ENCODE results near the gene PIK3C2B.

Gene PIK3C2B

DNA sequence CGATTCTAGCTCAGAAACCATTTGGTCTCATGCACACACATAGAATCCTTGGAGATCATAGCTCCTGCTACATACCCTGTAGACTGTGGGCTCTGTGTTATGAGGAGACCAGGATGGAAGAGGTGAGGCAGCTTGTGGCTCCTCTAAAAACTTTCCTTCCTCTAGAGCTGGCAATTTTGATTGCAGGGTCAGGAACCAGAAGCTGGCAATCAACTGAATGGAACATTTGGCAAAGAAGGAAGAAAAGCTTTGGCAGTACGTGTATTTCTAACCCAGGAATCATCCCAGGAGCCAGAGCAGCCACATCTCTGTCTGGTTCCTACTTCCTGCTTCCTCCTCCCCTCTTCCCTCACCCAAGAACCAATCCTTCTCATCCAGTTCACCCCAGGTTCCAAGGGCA lies 15.7 kb downstream of the PIK3C2B start:
- no peak for DNase-seq

DNA sequence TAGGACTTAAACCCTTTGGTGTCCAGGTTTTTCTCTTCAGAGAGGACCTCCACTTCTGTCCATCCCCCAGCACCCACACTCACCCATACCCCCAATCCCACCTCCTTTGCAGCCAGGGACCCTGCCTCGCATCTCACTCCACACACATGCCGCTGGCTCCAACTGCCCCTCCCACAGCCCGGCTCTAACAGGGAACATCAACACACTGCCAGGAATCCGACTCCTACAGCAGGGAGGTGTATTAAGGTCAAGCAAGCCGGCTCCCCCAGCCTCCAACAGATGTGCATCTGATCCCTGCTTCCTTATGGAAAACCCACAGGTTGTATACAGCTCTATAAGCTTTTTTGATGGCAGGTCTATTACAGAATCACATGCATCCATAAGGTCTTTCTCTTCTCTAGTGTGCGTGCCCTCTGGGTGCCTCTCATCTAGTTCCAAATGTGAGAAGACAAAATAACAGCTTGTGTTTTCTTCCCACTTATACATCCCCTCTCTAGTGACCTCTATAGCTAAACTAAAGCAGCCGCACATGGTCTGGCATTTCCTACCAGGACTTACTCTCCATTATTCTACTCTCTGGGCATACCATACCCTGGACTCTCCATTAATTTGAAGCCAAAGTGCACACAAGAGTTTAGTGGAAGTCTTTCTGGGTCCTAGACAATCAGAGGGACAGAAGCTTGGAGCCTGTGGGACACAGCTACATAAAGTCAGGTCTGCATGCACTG lies 16.3 kb downstream of the PIK3C2B start:
- no peak for DNase-seq

DNA sequence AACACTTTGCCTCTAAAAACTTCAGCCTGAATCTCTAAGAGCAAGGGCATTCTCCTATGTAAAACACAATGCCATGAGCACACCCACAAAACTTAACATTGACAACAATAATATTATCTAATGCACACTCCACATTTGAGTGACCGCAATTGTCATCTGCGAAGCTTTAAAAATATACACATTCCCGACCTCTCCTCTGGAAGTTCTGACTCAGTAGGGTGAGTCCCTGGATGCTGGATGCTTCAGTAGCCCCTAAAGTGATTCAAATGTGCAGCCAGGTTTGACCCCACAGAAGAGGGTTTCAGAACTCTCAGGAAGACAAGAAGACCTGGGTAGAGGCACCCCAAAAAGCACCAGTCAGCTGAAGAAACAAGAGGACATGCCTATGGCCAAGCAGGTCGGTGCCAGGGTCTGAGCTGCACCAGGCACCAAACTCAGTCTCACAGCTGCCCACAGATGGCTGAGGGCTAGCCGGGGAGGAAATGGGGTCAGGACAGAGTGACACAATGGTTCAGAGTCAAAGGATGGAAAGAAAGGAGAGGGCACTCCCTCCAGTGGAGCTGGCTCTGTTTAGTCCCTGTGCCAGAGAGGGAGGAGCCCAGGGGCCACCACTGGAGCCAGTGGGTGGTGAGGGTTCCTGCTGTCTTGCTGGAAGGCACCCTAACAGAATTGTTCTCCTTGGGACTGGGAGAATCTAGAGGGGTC lies 17.4 kb downstream of the PIK3C2B start:
- no peak for DNase-seq

DNA sequence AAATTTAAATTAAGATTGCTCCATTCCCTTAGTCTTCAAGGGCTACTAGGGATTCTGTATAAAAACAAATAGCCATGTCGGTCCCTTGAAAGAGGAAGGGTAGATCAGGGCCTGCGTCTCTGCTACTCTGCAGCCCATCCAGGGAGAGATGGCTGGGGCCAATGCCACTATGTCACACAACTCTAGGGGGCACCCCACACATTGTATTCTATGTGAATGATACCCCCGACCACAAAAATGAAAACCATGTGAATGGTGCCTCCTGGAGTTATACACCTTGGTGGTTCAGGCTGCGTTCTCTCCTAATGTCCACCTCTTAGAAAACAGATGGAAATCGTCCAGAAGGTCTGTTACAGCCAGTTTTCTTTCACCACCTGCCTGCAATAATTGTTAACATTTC lies 18.0 kb downstream of the PIK3C2B start:
- DNase-seq = no peak

- no peak for DNase-seq
Observed at GRCh38 chr1:204475656-204476432, 18.8 kb downstream of the PIK3C2B start.

DNA sequence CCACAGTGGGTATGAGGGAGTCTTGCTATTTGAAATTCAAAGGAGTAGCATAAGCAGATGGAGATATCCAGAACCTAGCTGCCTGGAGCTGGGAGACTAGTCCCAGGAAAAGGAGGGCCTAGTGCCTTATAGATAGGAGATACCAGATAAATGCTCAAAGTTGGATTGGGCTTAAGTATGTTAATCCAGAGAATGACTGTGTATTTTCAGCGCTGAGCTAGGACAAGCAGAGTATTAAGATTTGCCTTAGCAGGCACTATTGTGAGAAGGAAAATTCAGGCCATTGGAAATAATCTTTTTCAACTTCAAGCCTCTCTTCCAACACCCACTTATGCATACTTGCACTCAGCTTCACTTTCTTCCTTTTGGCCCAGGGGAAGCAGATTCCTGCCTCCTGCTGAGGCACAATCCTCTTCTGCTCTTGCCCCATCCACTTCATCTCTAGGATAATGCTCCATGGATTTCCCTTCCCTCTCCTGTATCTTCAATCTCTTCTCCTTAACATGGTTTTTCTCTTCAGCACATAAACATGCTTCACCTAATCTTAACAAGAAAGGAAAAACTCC lies 21.1 kb downstream of the PIK3C2B start:
- DNase-seq = no peak

DNA sequence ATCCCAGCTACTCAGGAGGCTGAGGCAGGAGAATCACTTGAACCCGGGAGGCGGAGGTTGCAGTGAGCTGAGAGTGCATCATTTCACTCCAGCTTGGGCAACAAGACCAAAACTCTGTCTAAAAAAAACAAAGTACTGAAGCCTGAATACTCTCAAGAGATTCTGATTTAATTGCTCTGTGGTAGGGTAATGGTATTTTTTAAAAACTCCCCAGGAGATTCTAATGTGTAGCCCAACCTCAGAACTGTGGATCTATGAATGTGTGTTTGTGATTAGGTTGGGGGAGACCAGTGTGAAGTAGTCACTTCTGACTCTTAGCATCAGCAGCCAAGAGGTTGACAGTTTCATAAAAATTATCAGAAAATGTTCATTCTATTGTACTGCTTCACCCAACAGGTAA lies 21.9 kb downstream of the PIK3C2B start:
- DNase-seq = no peak

DNA sequence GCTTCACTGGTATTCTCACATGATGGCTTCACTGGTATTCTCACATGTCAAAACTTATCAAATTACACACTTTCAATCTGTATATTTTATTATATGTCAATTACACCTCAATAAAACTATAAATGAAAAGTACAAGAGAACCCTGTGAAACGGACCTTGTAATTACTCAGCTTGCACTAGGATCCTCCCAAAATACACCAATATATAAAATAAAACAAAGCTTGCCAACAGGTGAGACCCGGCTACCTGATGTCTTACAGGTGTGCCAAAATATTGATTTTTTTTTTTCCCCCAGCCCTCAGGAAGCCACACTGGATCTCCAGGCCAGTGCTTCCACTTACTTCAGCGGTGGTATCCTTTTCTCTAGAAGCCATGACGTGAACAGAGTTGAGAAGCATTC lies 22.9 kb downstream of the PIK3C2B start:
- no peak for DNase-seq

DNA sequence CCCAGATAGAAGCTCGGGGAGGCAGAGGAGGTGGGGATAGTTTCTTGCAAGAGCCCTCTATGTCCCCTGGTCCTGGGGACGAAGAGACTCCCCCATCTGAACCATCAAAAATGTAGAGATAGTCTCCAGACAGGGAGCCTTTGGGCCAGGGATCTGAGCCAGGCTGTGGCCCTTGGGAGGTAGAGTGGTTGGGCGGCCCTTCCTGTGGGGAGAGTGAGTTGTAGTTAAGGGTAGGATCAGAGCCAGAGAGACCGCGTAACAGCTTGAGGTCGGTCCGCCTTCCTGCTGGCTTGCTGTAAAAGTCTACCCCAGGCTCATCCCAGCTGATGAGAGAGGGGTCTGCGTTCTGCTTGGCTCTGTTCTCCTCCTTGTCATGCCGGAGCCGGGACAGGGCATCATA lies 25.3 kb downstream of the PIK3C2B start:
- DNase-seq = no peak

GRCh38 chr1:204468766-204469302 lies 25.8 kb downstream of the PIK3C2B start:
- DNase-seq = no peak

DNA sequence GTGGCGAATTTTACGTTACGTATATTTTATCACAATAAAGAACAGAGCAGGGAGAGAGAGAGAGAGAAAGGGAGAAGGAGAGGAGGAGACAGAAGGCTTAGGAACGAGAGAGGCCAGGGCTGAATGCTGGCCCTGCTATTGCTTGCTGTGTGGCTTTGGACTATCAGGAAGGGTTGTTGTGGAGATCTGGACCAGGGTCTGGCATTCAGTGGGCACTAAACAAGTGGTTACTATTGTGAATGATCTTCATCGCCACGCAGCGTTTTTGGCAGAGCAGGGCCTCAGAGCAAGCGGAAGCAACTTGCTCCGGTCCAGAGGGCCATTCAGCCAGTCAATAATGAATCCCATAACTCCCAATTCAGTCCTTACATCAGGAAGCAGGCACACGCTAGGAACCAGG lies 26.4 kb downstream of the PIK3C2B start:
- DNase-seq = no peak

DNA sequence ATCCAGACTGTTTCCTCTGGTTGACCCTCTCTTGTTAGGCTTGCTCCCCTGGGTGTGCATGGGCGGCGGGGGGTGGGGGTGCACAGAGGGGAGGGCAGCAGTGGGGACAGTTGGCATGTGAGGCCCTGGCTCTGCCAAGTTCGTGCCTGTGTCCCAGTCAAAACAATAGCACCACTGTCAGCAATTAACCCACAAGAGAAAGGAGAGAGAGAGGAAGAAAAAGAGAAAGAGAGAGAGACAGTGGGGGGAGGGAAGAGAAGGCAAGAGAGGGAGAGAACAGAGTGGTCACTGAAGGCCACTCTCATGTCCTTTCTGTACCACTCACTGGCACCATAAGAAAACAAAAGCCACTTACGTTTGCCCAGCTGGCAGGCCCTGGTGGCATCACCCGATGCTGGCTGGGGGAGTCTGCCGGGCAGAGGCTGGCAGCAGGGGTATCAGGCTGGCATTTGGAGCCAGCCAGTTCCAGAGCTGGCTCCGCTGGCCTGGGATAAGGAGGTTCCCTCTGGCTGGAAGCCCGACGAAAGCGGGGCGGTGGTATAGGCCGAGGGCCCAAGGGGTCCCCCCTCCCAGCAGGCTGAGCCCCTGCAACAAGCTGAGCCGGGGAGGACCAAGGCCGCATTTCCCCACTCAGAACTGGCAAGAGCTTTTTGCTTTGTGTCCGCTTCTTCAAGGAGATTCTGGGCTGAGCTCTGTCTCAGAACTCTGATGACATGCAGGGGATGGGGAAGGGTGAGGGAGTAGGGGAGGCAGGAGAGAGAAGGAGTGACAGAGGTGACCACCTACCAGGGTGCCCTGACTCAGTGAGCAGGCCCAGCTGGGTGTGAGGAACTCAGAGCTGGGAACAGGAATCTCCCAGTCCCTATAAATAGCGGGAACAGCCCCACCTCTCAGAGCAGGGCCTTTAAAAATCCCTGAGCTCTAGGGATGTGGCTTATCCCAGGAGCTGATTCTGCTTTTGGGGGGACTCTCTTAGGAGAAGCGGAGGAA lies 27.9 kb downstream of the PIK3C2B start:
- no peak for DNase-seq

- no peak for DNase-seq
Observed at GRCh38 chr1:204465546-204466415, 28.8 kb downstream of the PIK3C2B start.

DNA sequence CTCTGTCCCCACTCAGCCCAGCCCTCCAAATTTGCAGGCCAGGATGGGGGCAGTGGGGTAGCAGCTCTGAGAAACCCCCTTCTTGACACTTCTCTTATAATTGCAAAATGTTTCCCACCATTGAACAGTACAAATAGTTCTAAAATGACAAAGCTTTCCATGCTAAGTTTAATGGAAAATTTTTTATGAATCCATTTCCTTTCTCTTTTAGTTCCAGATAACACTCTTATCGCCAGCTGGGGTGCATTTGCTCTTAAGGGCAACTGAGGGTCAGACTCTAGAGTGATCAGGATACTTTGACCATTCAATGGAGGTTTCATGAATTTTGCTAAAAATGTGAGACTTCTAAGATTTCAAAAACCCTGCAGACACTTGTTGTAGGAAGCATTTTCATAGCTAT lies 29.9 kb downstream of the PIK3C2B start:
- DNase-seq = no peak

DNA sequence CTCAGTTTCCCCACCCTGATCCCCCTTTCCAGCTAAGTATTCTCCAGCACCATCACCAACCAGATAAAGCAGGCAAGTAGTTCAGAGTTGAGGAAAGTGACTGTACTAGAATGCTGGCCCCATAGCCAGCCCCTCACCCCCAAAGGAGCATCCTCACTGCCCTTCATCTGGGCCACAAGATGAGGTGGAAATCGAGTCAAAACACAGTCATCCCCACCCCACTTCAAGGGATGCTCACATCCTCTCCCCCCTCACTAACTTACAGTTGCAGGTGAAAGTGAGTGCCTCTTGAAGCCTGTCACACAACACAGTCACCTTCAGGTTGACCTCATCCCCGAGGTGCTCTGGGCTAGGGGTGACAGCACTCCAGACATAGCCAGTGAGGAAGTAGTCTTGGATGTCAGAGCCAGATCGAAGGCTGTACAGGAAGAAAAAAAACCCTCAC lies 30.4 kb downstream of the PIK3C2B start:
- DNase-seq = no peak

GRCh38 chr1:204463125-204464060 lies 31.2 kb downstream of the PIK3C2B start:
- DNase-seq = no peak

DNA sequence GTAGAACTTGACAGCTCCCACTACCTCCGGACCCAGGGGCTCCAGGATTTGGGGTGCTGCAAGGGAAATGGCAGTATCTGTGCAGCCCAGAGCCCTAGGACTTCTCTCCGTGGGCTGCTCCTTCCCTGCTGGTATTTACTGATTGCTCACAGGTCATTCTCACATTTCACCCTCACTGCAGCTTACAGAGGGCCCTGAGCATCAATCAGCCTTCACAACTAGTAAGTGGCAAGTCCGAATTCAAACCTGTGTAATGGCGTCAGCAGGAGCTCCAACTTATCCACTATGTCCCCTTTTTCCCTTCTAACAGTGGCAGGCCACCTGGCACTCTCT lies 32.4 kb downstream of the PIK3C2B start:
- DNase-seq = no peak

DNA sequence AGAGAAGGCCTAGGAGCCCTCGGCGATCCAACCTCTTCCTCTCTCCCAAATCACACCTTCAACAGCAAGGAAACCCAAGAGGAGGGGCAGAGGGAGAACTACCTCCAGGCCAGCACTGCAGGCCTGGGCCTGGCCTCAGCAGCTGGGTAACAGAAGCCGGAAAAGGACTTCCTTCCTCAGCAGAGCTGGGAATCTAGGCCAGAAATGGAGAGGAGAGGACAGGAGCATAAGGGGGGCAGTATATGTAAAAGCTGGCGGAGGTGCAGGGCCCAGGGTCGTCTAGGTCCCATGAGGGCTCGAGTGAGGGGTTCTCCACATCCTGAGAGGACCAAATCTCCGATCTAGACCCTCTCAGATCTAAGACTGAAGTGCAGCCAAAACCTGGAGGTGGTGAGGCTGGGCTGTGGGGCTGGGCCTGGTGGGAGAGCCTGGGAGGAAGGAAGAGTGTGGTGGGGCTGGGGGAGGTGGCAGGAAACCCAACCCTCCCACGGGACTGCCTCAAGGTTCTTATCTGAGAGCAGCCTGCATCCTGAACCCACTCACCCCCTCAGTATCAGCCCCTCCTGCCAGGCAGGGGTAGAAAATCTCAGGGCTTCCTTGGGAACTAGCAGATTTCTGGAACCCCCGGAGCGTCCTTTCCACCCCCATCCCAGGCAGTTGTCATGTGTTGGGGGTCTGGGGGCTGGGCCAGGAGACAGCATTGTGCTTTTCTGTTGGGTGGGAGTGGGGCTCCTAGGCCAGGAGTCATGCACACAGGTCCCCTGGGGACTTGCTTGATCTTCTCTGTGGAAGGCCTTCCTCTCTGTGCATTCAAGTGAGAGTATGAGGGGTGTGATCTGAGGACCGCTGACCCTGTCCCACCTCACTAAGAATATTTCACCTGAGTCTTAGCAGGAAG lies 33.0 kb downstream of the PIK3C2B start:
- DNase-seq = no peak

DNA sequence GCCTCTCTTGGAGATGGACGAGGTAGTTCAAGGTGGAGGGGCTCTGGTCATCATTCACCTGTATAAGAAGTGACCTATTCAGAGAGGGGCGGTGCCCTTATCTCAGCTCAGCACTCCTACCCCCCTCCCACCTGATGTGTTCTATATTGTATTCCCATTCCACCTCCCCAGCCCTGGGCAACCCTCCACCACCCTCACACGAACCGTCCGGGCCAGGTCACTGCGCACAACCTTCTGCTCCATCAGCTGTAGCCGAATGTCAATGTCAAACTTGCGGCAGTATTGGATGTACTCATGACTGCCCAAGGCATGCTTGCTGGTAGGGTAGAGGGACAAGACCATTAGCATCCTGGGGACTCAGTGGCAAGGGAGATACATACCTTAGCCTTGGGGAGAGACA lies 34.3 kb downstream of the PIK3C2B start:
- no peak for DNase-seq

Measured in stimulated activated naive CD4-positive, alpha-beta T cell (primary cell).